Stimulated activated CD8-positive, alpha-beta memory T cell treated with anti-CD3 and anti-CD28 coated beads, Interleukin-7, amount 100 ng/mL, for 1 hour (primary cell): ENCODE data around the gene LMBR1L.
A peak's percentile ranks its signal among the peaks of the same experiment; 100 is the strongest.

Experiments used
- DNase-seq, 2 donors: peaks; one replicate each; pipeline ENCODE4 v3.0.0-alpha.2; 2020; ENCODE audit warnings: low read depth in 2 of 2

Gene LMBR1L

GRCh38 chr12:49111206-49111605 is 559 bp upstream of the LMBR1L start:
- no peak for DNase-seq

GRCh38 chr12:49109641-49110463 is 795 bp downstream of the LMBR1L start:
- DNase-seq: no peak

GRCh38 chr12:49108958-49109404 is 1.7 kb downstream of the LMBR1L start:
- DNase-seq: no peak

GRCh38 chr12:49105504-49106084 is 5.1 kb downstream of the LMBR1L start:
- no peak for DNase-seq

GRCh38 chr12:49104822-49105221 is 5.8 kb downstream of the LMBR1L start:
- no peak for DNase-seq

- no peak for DNase-seq
Observed at GRCh38 chr12:49100380-49100779, 10.3 kb downstream of the LMBR1L start.

- no peak for DNase-seq
Observed at GRCh38 chr12:49098703-49099102, 11.9 kb downstream of the LMBR1L start.

- DNase-seq: peak; percentile 25 to 31
Observed at GRCh38 chr12:49098035-49098451, 12.6 kb downstream of the LMBR1L start.

GRCh38 chr12:49097381-49097780 is 13.3 kb downstream of the LMBR1L start:
- DNase-seq: no peak

- DNase-seq: no peak
Observed at GRCh38 chr12:49094975-49095365, 15.7 kb downstream of the LMBR1L start.

- no peak for DNase-seq
Observed at GRCh38 chr12:49094160-49094974, 16.3 kb downstream of the LMBR1L start, which contains the start of gene DHH. Gene DHH (minus strand): TSS chr12:49094801. CDS start chr12:49094512, 289 bp downstream.

GRCh38 chr12:49093792-49094159 is 16.9 kb downstream of the LMBR1L start:
- no peak for DNase-seq

GRCh38 chr12:49092816-49093406 is 17.7 kb downstream of the LMBR1L start:
- DNase-seq: no peak

GRCh38 chr12:49092086-49092815 is 18.4 kb downstream of the LMBR1L start:
- DNase-seq: no peak

GRCh38 chr12:49091836-49092085 is 18.9 kb downstream of the LMBR1L start:
- no peak for DNase-seq

- DNase-seq: no peak
Observed at GRCh38 chr12:49091056-49091835, 19.4 kb downstream of the LMBR1L start.

- DNase-seq: no peak
Observed at GRCh38 chr12:49089821-49090773, 20.6 kb downstream of the LMBR1L start.

- no peak for DNase-seq
Observed at GRCh38 chr12:49088932-49089330, 21.7 kb downstream of the LMBR1L start.

- DNase-seq: peak; percentile 31 to 51
Observed at GRCh38 chr12:49088150-49088931, 22.3 kb downstream of the LMBR1L start.
